Panc1 (cell line): ENCODE results near the gene GRM3. TPM values are rescaled to one million over a fixed set of nuclear protein-coding genes. Genes with fewer than 3 reads are reported as not detected.

Experiments
- ATAC-seq: fragments of 200-7000 bp; cut with Tn5 transposase; 2 replicates; pipeline ENCODE4 v1.9.1; 2020; ENCODE audit warnings: mild to moderate bottlenecking, moderate library complexity
- BruUV-seq: library from RNA; stranded (reverse); fragments of 400-500 nt; replicated peaks from 2 replicates; lab custom pipeline; 2021; lab: Mats Ljungman, UMichigan
- CTCF ChIA-PET: fragments of 300-600 bp; sonication (Branson Sonifier 250); formaldehyde crosslinking; loops from one replicate; lab custom pipeline; 2022; ENCODE audit warnings: antibody characterized with exemption; lab: Charles Lee
- POLR2A ChIA-PET: fragments of 300-600 bp; sonication (Branson Sonifier 250); formaldehyde crosslinking; loops from one replicate; lab custom pipeline; 2022; ENCODE audit warnings: antibody characterized with exemption; lab: Charles Lee
- DNase-seq: peaks from one replicate; pipeline ENCODE4 v3.0.0-alpha.2; 2010; ENCODE audit warnings: low read depth, low spot score
- H3K27ac ChIP-seq: 2 replicates; pipeline ENCODE4 v1.5.1; 2011; ENCODE audit warnings: mild to moderate bottlenecking, low read length, inconsistent platforms
- H3K27me3 ChIP-seq: fragments of 200-500 bp; sonication (Bioruptor generic); 2 replicates; pipeline ENCODE4 v1.6.0; 2014; ENCODE audit warnings: low read length, inconsistent platforms; ENCODE audit not compliant: control insufficient read depth, insufficient read depth
- H3K36me3 ChIP-seq: fragments of 200-500 bp; sonication (Bioruptor generic); 2 replicates; pipeline ENCODE4 v1.5.1; 2014; ENCODE audit warnings: inconsistent platforms, mild to moderate bottlenecking, low read length, moderate library complexity; ENCODE audit not compliant: control insufficient read depth, insufficient read depth
- H3K4me1 ChIP-seq: 2 replicates; pipeline ENCODE4 v1.5.1; 2011; ENCODE audit warnings: inconsistent platforms, mild to moderate bottlenecking, low read length, moderate library complexity; ENCODE audit not compliant: control insufficient read depth, insufficient read depth
- H3K4me3 ChIP-seq, 2 experiments: 2 replicates each; pipeline ENCODE4 v1.5.1; 2011 to 2012; ENCODE audit warnings: low read depth in 2 of 2, low read length in 2 of 2, mild to moderate bottlenecking in 2 of 2, inconsistent platforms in 1 of 2, moderate library complexity in 1 of 2
- H3K9me3 ChIP-seq: fragments of 200-500 bp; sonication (Bioruptor generic); 2 replicates; pipeline ENCODE4 v1.5.1; 2014; ENCODE audit warnings: low read depth, mild to moderate bottlenecking, inconsistent platforms, low read length, moderate library complexity; ENCODE audit not compliant: control insufficient read depth, insufficient read depth
- CTCF ChIP-seq: fragments of 450-650 bp; IDR thresholded peaks from 2 replicates; pipeline ENCODE4 v1.5.1; 2017; ENCODE audit warnings: mild to moderate bottlenecking
- POLR2AphosphoS5 ChIP-seq: IDR thresholded peaks from 2 replicates; pipeline ENCODE4 v1.6.1; 2012; ENCODE audit warnings: mild to moderate bottlenecking, low read depth, low read length, moderate library complexity
- SIN3A ChIP-seq: IDR thresholded peaks from 2 replicates; pipeline ENCODE4 v1.6.1; 2012; ENCODE audit warnings: low read depth, mild to moderate bottlenecking, low read length, moderate library complexity, borderline replicate concordance; ENCODE audit not compliant: insufficient read depth
- TCF7L2 ChIP-seq: IDR thresholded peaks from 2 replicates; pipeline ENCODE4 v1.6.1; 2011; ENCODE audit warnings: mild to moderate bottlenecking, low read depth, low read length, inconsistent platforms
- in situ Hi-C: cut with HindIII; loops from 2 replicates; pipeline ENCODE4 v1.10.0; 2016; ENCODE audit warnings: low sequenced_read_pairs, low pct_unique_long_range_greater_than_20kb
- intact Hi-C: fragments of 100-400 bp; cut with micrococcal nuclease; formaldehyde crosslinking; loops from one replicate; pipeline ENCODE4 v1.10.0; 2022; ENCODE audit not compliant: unreplicated experiment
- total RNA-seq: library from RNA; stranded (reverse); gene quantifications from one replicate; pipeline ENCODE4 v1.2.1, GENCODE V29; 2021; ENCODE audit not compliant: unreplicated experiment
- TF ChIP-seq, protein P1 (sequence below), 2 experiments: IDR thresholded peaks; 2 replicates each; pipeline ENCODE4 v1.6.1; 2011 to 2012; ENCODE audit warnings: low read depth in 2 of 2, control low read depth in 1 of 2, low read length in 1 of 2, mild to moderate bottlenecking in 1 of 2, moderate library complexity in 1 of 2; ENCODE audit not compliant: insufficient read depth in 1 of 2

Gene GRM3
- total RNA-seq, 1 experiment from 2014 or later = not detected

DNA sequence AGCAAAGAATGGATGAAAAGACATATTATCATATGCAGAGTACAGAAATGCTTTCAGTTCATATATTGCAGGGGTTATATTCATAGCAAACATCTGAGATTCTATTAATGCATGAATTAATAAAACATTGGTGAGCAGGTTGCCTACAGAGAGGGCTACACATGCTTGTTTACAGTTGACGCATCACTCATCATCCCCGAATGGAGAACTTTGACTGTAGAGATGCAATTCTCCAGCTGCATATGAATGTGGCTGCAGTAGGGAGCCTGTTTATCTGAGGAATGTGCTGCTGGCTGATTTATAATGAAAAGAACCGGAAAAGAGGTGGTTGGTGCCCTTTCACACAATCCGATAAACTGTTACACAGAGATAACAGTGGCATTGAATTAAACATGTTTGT lies 116.5 kb downstream of the GRM3 start:
- BruUV-seq = no TSS peak
- intact Hi-C loops (no loop called here), in situ Hi-C loops (no loop called here)
- no peaks in the 10 kb centered on the region for H3K4me1 ChIP-seq
- no peaks in the 10 kb centered on the region for H3K9me3 ChIP-seq
- no peaks in the 10 kb centered on the region for H3K27me3 ChIP-seq
- no peak overlapping the region for H3K4me3 ChIP-seq
- H3K36me3 ChIP-seq = no peaks in the 10 kb centered on the region
- ChIA-PET CTCF (no interaction called here), POLR2A (no interaction called here)
- no peak overlapping the region for H3K27ac ChIP-seq
- ATAC-seq (no peak), DNase-seq (no peak)
- TF ChIP-seq SIN3A (no peak), POLR2AphosphoS5 (no peak), CTCF (no peak), TCF7L2 (no peak)
- TF ChIP-seq, protein P1, sequence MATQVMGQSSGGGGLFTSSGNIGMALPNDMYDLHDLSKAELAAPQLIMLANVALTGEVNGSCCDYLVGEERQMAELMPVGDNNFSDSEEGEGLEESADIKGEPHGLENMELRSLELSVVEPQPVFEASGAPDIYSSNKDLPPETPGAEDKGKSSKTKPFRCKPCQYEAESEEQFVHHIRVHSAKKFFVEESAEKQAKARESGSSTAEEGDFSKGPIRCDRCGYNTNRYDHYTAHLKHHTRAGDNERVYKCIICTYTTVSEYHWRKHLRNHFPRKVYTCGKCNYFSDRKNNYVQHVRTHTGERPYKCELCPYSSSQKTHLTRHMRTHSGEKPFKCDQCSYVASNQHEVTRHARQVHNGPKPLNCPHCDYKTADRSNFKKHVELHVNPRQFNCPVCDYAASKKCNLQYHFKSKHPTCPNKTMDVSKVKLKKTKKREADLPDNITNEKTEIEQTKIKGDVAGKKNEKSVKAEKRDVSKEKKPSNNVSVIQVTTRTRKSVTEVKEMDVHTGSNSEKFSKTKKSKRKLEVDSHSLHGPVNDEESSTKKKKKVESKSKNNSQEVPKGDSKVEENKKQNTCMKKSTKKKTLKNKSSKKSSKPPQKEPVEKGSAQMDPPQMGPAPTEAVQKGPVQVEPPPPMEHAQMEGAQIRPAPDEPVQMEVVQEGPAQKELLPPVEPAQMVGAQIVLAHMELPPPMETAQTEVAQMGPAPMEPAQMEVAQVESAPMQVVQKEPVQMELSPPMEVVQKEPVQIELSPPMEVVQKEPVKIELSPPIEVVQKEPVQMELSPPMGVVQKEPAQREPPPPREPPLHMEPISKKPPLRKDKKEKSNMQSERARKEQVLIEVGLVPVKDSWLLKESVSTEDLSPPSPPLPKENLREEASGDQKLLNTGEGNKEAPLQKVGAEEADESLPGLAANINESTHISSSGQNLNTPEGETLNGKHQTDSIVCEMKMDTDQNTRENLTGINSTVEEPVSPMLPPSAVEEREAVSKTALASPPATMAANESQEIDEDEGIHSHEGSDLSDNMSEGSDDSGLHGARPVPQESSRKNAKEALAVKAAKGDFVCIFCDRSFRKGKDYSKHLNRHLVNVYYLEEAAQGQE (IDR thresholded peaks at IDR 0.05; ENCODE audit: insufficient read depth in 1 of 2, low read depth in 2 of 2, low read length in 1 of 2) = no peak

- TF ChIP-seq, protein P1 (IDR thresholded peaks at IDR 0.05; ENCODE audit: insufficient read depth in 1 of 2, low read depth in 2 of 2, low read length in 1 of 2) = no peak
- no peak for TF ChIP-seq POLR2AphosphoS5
- TF ChIP-seq CTCF = no peak
- ATAC-seq = no peak
- no TSS peak for BruUV-seq
- Histone ChIP-seq H3K27me3 (no peaks in the 10 kb centered on the region), H3K36me3 (no peaks in the 10 kb centered on the region), H3K27ac (no peak overlapping the region), H3K4me3 (no peak overlapping the region), H3K4me1 (no peaks in the 10 kb centered on the region), H3K9me3 (no peaks in the 10 kb centered on the region)
- DNase-seq = no peak
- intact Hi-C loops = no loop called here
- ChIA-PET POLR2A (no interaction called here), CTCF (no interaction called here)
- in situ Hi-C loops = no loop called here
These were observed 118.4 kb downstream of the GRM3 start for GRCh38 chr7:86762129-86762528.
